ENCODE data around the gene TWIST2. TPM values are rescaled to one million over a fixed set of nuclear protein-coding genes. Genes with fewer than 3 reads are reported as not detected.

Gene TWIST2
- total RNA-seq, 2 donors from 2014 or later, result 7.5 to 40.5 TPM

DNA sequence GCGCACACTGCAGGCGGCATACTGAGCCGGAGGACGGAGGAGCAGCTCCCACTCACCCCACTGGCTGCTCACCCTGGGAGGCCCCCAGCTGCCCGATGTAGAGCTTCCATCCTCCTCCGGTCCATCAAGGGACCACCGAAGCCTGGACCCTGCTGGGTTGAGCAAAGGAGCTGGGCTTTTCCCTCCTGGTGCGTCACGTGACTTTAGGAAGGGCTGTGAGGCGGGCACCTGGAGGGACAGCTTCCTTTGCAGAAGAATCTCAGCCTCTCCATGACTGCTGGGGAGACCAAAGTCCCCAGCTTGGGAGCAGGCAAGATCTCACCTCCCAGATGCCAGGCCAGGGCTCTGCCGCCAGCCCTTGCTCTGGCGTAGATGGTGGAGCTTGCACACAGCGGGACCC is 102.7 kb downstream of the TWIST2 start:
- intact Hi-C loops (cut with DNase I), result no loop called here

DNA sequence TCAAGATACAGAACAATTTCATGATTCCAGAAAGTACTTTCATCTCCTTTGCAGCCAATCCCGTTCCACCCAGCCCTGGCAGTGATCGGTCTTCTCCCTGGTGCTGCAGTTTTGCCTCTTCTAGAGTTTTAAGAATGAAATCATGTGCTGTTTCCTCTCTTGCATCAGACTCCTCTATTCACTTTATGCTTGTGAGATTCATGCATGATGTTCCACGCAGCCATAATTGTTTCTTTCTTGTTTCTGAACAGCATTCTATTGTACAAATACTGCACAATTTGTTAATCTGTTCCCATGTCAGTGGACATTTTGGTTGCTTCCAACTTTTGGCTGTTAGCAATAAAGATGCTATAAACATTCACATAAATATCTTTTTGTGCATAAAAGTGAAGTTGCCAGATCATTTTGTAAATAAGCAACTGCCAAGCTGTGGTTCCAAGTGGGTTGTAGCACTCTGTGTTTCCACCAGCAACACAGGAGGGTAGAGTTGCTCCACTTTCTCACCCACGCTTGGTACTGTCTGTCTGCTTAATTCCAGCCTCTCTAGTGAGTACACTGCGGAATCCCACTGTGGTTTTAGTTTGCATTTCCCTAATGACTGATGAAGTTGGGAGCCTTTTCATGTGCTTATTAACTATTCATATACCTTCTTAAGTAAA is 104.5 kb downstream of the TWIST2 start:
- ATAC-seq (no peak), DNase-seq (no peak)
- Histone ChIP-seq H3K27me3 (no peaks in the 10 kb centered on the region), H3K36me3 (replicated peaks in 1 of 2; ENCODE audit: insufficient read depth in 1 of 2, low read depth in 2 of 2) (no peaks in the 10 kb centered on the region), H3K9me3 (no peaks in the 10 kb centered on the region), H3K27ac (no peak overlapping the region), H3K4me3 (no peak overlapping the region), H3K4me1 (no peaks in the 10 kb centered on the region)
- WGBS, 2 donors, result 76 to 81% methylated on average over 5 of the region's 5 CpGs
- TF ChIP-seq POLR2A (IDR thresholded peaks at IDR 0.05), result no peak
- TF ChIP-seq, protein P1, sequence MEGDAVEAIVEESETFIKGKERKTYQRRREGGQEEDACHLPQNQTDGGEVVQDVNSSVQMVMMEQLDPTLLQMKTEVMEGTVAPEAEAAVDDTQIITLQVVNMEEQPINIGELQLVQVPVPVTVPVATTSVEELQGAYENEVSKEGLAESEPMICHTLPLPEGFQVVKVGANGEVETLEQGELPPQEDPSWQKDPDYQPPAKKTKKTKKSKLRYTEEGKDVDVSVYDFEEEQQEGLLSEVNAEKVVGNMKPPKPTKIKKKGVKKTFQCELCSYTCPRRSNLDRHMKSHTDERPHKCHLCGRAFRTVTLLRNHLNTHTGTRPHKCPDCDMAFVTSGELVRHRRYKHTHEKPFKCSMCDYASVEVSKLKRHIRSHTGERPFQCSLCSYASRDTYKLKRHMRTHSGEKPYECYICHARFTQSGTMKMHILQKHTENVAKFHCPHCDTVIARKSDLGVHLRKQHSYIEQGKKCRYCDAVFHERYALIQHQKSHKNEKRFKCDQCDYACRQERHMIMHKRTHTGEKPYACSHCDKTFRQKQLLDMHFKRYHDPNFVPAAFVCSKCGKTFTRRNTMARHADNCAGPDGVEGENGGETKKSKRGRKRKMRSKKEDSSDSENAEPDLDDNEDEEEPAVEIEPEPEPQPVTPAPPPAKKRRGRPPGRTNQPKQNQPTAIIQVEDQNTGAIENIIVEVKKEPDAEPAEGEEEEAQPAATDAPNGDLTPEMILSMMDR (IDR thresholded peaks at IDR 0.05), result no peak
- intact Hi-C loops (cut with DNase I), result no loop called here

More for the DNA sequence above, 102.7 kb downstream of the TWIST2 start:
- WGBS, 2 donors, result 74 to 85% methylated on average over 8 to 12 of the region's 13 CpGs
- H3K27ac ChIP-seq, result no peak overlapping the region
- ATAC-seq (no peak), DNase-seq (no peak)
- H3K4me3 ChIP-seq, result no peak overlapping the region
- no peaks in the 10 kb centered on the region for H3K36me3 ChIP-seq (replicated peaks in 1 of 2; ENCODE audit: insufficient read depth in 1 of 2, low read depth in 2 of 2)
- H3K27me3 ChIP-seq, result no peaks in the 10 kb centered on the region
- H3K9me3 ChIP-seq, result no peaks in the 10 kb centered on the region
- H3K4me1 ChIP-seq, result no peaks in the 10 kb centered on the region
- no peak for TF ChIP-seq POLR2A (IDR thresholded peaks at IDR 0.05)
- TF ChIP-seq, protein P1 (IDR thresholded peaks at IDR 0.05), result no peak

DNA sequence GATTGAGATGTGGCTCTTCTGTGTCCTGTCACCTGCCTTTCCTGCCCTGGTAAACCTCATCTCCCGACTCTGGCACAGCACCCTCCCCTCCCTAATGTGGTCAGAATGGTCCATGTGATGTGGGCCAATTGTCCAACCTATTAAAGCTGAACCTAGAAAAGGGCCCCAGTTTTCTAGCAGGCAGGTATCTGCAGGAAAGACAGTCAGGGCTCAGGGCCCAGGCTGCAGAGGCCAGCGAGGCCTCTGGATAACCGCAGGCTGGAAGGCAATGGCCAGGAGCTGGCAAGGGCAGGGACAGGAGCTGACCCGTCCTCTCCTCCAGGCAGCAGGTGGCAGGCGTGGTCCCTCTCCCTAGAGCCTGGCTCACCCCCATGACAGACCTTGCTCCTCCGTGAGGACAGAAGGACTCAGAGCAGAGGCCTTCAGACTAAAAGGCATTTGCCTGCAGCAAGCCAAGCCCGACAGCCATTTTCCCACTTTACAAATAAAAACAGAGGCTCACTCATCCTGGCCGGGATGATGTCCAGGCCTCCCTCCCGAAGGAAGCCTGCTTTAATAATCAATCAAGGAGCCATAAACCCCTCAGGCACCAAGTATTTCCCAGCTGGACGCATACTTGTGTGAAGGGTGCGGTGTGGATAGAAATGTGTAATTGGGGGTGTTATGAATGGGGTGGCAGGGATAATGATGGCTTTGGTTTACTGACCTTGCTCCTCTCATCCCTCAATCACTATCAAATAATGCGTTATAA is 107.1 kb downstream of the TWIST2 start:
- Histone ChIP-seq H3K36me3 (replicated peaks in 1 of 2; ENCODE audit: insufficient read depth in 1 of 2, low read depth in 2 of 2) (no peaks in the 10 kb centered on the region), H3K27ac (no peak overlapping the region), H3K4me3 (no peak overlapping the region), H3K4me1 (no peaks in the 10 kb centered on the region), H3K9me3 (no peaks in the 10 kb centered on the region), H3K27me3 (no peaks in the 10 kb centered on the region)
- no peak for TF ChIP-seq POLR2A (IDR thresholded peaks at IDR 0.05)
- TF ChIP-seq, protein P1 (IDR thresholded peaks at IDR 0.05), result no peak
- intact Hi-C loops (cut with DNase I), result no loop called here
- DNase-seq (no peak), ATAC-seq (no peak)
- WGBS, 2 donors, result 63 to 66% methylated on average over 10 to 12 of the region's 12 CpGs

DNA sequence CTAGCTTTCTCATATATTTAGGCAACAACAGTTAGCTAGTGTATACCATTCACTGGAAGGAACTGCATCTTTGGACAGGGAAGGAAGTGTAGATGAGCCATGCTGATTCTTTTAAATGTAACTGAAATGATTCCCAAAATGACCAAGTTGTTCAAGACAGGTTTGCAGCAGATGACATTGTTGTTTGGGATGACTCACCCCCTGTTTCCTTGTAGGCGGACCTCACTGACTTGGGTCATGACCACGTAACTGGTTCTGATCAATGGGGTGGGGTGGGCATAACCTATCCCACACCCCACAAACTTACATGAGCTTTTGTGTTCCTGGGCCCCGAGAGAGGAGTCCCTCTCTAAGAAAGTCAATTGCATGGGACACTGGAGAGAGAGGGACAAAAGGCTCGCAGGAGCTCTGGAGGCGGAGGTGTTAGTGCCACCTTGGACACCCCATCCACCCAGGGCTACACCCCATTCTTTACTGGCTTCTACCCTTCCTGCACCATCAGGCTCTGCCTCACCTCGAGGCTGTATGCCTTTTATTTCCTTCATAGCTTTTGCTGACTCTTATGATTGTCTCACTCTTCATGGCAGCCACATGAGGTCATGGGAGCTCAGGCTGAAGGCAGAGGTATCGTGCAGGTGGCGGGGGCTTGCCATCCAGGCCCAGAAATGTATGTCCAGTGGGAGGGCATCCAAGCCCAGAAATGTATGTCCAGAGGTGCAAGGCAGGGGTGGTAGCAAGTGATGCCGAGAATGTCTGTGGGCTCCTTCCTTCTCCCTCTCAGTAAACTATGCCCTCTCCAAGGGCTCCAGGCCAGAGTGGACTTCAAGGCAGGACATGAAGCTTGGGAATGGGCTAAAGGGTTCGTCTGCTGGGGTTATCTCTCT is 108.0 kb downstream of the TWIST2 start:
- no peak for ATAC-seq

More for the DNA sequence above, 108.0 kb downstream of the TWIST2 start:
- Histone ChIP-seq H3K4me1 (no peaks in the 10 kb centered on the region), H3K27ac (no peak overlapping the region), H3K36me3 (replicated peaks in 1 of 2; ENCODE audit: insufficient read depth in 1 of 2, low read depth in 2 of 2) (no peaks in the 10 kb centered on the region), H3K4me3 (no peak overlapping the region), H3K9me3 (no peaks in the 10 kb centered on the region), H3K27me3 (no peaks in the 10 kb centered on the region)
- intact Hi-C loops (cut with DNase I), result no loop called here
- WGBS, 2 donors, result 58 to 63% methylated on average over 9 to 10 of the region's 10 CpGs
- no peak for DNase-seq
- TF ChIP-seq POLR2A (IDR thresholded peaks at IDR 0.05), result no peak
- TF ChIP-seq, protein P1 (IDR thresholded peaks at IDR 0.05), result no peak
